Measurements from ENCODE around the gene CDCA7L.
"Not testable (repeated sequence)": the region's sequence is repeated elsewhere in the genome, so short reads cannot be mapped to it uniquely, and the experiment has no call there.

CDCA7L gene

GRCh38 chr7:21943436-21943835, 2.3 kb downstream of the CDCA7L start:
- no peak for DNase-seq

GRCh38 chr7:21942955-21943354, 2.7 kb downstream of the CDCA7L start:
- DNase-seq = no peak

GRCh38 chr7:21941611-21942141, 4.0 kb downstream of the CDCA7L start:
- no peak for DNase-seq

GRCh38 chr7:21939858-21940372, 5.8 kb downstream of the CDCA7L start:
- no peak for DNase-seq

- peak; percentile 72 for DNase-seq
Observed at GRCh38 chr7:21939136-21939857, 6.4 kb downstream of the CDCA7L start.

GRCh38 chr7:21938463-21938862, 7.2 kb downstream of the CDCA7L start:
- DNase-seq = no peak

GRCh38 chr7:21934808-21935207, 10.9 kb downstream of the CDCA7L start:
- DNase-seq = no peak

- DNase-seq = not testable (repeated sequence)
Observed at GRCh38 chr7:21933293-21933692, 12.4 kb downstream of the CDCA7L start.

GRCh38 chr7:21927693-21928092, 18.0 kb downstream of the CDCA7L start:
- no peak for DNase-seq

- DNase-seq = no peak
Observed at GRCh38 chr7:21926448-21926847, 19.3 kb downstream of the CDCA7L start.

- DNase-seq = no peak
Observed at GRCh38 chr7:21923658-21924057, 22.0 kb downstream of the CDCA7L start.

- DNase-seq = no peak
Observed at GRCh38 chr7:21922605-21923004, 23.1 kb downstream of the CDCA7L start.

- no peak for DNase-seq
Observed at GRCh38 chr7:21920936-21921335, 24.8 kb downstream of the CDCA7L start.

GRCh38 chr7:21918216-21918615, 27.5 kb downstream of the CDCA7L start:
- DNase-seq = no peak

GRCh38 chr7:21916629-21917028, 29.1 kb downstream of the CDCA7L start:
- DNase-seq = no peak

- no peak for DNase-seq
Observed at GRCh38 chr7:21916176-21916575, 29.5 kb downstream of the CDCA7L start.

GRCh38 chr7:21915140-21915539, 30.6 kb downstream of the CDCA7L start:
- DNase-seq = no peak

- DNase-seq = no peak
Observed at GRCh38 chr7:21914671-21915070, 31.0 kb downstream of the CDCA7L start.

- no peak for DNase-seq
Observed at GRCh38 chr7:21912931-21913780, 32.5 kb downstream of the CDCA7L start.

- no peak for DNase-seq
Observed at GRCh38 chr7:21912305-21912704, 33.4 kb downstream of the CDCA7L start.

- no peak for DNase-seq
Observed at GRCh38 chr7:21911341-21911875, 34.3 kb downstream of the CDCA7L start.

- DNase-seq = no peak
Observed at GRCh38 chr7:21910253-21910652, 35.4 kb downstream of the CDCA7L start.

GRCh38 chr7:21908746-21909145, 37.0 kb downstream of the CDCA7L start:
- no peak for DNase-seq

Data from stimulated activated CD4-positive, alpha-beta T cell treated with anti-CD3 and anti-CD28 coated beads, Interleukin-1b, Interleukin-23, amount 100 ng/mL, for 48 hours (primary cell).